Activated T-helper 2 cell treated with anti-CD3 and anti-CD28 coated beads, Interferon-gamma antibody, Interleukin-2, Interleukin-4, amounts not matched to agents 10 μg/mL and 5 μg/mL and 100 μg/mL, durations not matched to agents 14 hours and 24 hours and 36 hours (primary cell): ENCODE results near the gene LRRC74A. TPM values are rescaled to one million over a fixed set of nuclear protein-coding genes. Genes with fewer than 3 reads are reported as not detected.

Source experiments
- DNase-seq: peaks from one replicate; pipeline ENCODE4 v3.0.0; 2021; ENCODE audit warnings: low spot score
- H3K27ac Mint-ChIP-seq: one replicate; pipeline ENCODE4 v1.8.0; 2021; ENCODE audit warnings: mixed read lengths
- H3K27me3 Mint-ChIP-seq: one replicate; pipeline ENCODE4 v1.8.0; 2021; ENCODE audit warnings: low read depth, mixed read lengths
- H3K36me3 Mint-ChIP-seq: one replicate; pipeline ENCODE4 v1.8.0; 2021; ENCODE audit warnings: low read depth, mixed read lengths
- H3K4me1 Mint-ChIP-seq: one replicate; pipeline ENCODE4 v1.8.0; 2021; ENCODE audit warnings: low read depth, mixed read lengths
- H3K4me3 Mint-ChIP-seq: one replicate; pipeline ENCODE4 v1.8.0; 2021; ENCODE audit warnings: low read depth, mild to moderate bottlenecking, moderate library complexity, mixed read lengths
- H3K9me3 Mint-ChIP-seq: one replicate; pipeline ENCODE4 v1.8.0; 2021; ENCODE audit warnings: mixed read lengths
- intact Hi-C: fragments of 100-400 bp; cut with micrococcal nuclease; formaldehyde crosslinking; loops from one replicate; pipeline ENCODE4 v1.15.1; 2023
- total RNA-seq: library from RNA; stranded (reverse); gene quantifications from 2 replicates; pipeline ENCODE4 v1.2.3, GENCODE V29; 2022

Gene LRRC74A
- total RNA-seq, 1 donor from 2014 or later, result not detected

DNA sequence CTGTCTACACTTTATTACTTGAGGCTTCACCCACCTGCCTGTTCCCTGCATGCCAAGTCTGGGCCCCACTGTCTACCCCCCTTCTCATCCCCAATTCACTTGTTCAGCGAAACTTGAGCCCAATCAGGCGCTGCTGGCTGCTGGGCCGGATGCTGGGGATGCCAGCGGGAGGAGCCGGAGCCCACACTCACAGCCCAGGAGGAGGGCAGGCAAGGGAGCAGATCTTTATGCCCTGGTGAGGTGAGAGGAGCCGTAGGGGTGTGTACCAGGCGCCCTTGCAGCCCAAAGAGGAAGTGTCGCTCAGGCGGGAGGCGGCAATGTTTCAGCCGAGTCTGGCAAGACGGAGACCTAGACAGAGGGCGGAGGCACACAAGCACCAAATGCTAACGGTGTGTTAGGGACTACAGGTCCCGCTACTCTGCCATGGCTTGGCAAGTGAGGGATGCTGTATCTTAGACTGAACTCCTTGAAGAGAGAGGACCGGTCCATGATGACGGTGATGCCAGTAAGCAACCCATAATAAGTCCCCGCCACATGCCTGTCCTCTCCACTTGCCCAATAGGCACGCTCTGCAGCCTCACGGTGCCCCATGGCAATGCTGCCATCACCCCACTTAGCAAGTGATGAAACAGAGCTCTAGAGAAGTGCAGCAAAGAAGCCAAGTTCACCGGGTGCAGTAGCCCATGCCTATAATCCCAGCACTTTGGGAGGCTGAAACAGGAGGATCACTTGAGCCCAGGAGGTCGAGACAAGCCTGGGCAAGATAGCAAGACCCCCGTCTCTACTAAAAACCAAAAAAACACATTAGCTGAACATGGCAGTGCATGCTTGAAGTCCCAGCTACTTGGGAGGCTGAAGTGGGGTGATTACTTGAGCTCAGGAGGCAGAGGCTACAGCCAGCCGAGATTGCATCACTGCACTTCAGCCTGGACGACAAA is 41.6 kb downstream of the LRRC74A start:
- H3K27ac Mint-ChIP-seq, result no peak overlapping the region
- intact Hi-C loops, result no loop called here
- H3K27me3 Mint-ChIP-seq, result peaks cover 7% of the 10 kb centered on the region

DNA sequence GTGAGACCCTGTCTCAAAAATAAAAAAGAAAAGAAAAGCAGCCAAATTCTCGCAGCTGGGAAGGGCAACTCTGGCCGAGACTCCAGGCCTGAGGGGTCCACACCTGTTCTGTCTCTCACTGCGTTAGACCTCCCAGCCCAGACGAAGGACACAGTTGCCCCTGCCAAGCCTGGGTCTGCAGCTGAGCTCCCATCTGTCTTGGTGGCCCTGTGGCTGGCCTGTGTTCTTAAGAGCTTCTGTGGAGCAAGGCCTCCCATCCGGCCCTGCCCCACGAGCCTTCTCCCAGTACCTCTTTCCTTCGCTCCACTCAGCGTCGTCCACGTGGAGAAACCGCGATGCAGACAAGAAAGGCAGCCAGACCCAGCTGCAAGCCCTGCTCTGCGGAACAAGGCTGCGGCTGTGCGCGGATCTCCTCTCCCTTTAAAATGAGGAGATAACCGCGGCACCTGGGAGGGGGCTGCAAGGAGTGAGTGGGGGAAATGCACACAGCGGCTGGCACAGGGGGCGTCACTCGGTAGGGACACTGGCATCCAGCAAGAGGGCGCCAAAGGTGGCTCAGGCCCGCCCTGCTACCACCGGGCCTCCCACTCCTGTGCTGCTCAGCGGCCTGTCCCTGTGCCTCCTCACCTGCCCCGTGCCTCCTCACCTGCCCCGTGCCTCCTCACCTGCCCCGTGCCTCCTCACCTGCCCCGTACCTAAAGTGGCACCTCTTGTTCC is 42.4 kb downstream of the LRRC74A start:
- Mint-ChIP-seq H3K4me1 (peaks cover 10% of the 10 kb centered on the region), H3K9me3 (no peaks in the 10 kb centered on the region), H3K27ac (no peak overlapping the region), H3K27me3 (peaks cover 3% of the 10 kb centered on the region), H3K36me3 (no peaks in the 10 kb centered on the region), H3K4me3 (no peak overlapping the region)
- no peak for DNase-seq
- intact Hi-C loops, result no loop called here

More for the DNA sequence above, 41.6 kb downstream of the LRRC74A start:
- no peak for DNase-seq
- Mint-ChIP-seq H3K9me3 (no peaks in the 10 kb centered on the region), H3K4me1 (peaks cover 10% of the 10 kb centered on the region), H3K4me3 (no peak overlapping the region), H3K36me3 (no peaks in the 10 kb centered on the region)

DNA sequence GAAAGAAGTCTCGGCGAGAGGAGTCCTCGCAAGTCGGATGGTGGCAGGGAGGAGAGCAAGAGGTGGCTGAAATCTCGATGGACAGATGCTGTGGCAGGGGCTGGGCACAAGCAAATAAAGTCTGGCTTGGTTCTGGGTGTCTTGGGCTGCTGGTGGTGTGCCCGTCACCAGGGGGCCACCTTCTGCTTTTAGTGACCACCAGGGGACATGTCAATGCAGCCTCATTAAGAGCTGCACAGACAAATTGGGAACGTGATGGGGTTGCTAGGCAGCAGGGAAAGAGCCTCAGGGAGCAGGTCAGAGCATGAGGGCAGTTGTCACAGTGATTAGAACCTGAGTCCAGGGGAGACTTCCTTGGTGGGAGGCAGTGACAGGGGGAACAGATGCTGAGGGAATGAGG is 44.0 kb downstream of the LRRC74A start:
- intact Hi-C loops, result no loop called here
- Mint-ChIP-seq H3K9me3 (no peaks in the 10 kb centered on the region), H3K27me3 (no peaks in the 10 kb centered on the region), H3K27ac (no peak overlapping the region), H3K4me3 (no peak overlapping the region), H3K36me3 (no peaks in the 10 kb centered on the region), H3K4me1 (peaks cover 7% of the 10 kb centered on the region)
- DNase-seq, result no peak

DNA sequence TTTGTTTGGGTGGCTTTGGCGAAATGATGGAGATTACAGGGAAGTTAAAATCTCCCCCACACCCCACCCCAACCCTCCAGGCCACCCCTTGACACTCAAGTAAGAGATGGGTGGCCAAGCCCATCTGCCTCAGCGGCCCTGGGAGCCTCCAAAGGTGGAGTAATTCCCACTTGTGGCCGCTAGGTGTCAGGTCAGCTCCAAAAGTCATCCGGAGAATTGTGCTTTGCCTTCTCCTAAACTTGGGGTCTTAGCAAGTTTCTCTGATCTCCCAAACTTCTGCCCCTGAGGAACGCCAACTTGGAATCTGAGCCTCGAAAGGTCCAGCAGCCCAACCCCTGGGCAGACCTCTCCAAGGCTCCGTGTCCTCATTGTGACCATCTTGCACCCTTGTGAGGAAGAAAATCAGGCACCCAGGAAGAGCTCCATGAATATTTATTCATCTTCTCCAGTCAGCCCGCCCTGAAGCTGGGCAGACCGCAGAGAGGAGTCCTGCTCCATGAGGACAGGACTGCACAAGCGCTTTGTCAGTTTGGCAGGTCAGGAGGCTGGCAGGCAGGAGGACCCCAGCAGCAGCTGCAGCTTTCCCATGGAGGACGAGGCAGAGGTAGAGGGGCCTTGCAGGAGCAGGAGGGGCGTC is 46.7 kb downstream of the LRRC74A start:
- peak; percentile 46 for DNase-seq
- H3K27me3 Mint-ChIP-seq, result no peaks in the 10 kb centered on the region
- intact Hi-C loops, result loop anchor here (1.0 kb wide), 1 partner anchor 221 kb away; no protein-coding TSS in a partner anchor
- no peak overlapping the region for H3K4me3 Mint-ChIP-seq
- H3K27ac Mint-ChIP-seq, result no peak overlapping the region
- H3K9me3 Mint-ChIP-seq, result peaks cover 5% of the 10 kb centered on the region
- H3K4me1 Mint-ChIP-seq, result peaks cover under 1% of the 10 kb centered on the region
- H3K36me3 Mint-ChIP-seq, result no peaks in the 10 kb centered on the region

DNA sequence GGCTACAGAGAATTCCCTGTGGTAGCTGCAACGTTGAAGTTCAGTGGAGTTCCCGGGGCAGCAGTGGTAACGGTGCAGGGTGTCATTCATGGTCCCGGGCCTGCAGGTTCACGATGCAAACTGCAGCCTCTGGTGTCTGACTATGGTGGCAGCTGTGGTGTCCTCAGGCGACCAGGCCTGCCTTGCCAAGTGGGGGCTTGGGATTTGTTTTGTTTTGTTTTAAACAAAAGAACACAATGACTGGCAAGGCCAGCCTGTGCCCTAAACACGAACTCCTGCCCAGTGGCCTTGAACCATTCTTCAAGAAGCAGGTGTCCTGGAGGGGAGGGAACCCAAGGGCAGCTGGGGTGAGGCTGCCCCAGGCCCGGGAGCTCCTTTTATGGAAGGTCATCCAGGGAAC is 48.5 kb downstream of the LRRC74A start:
- H3K4me3 Mint-ChIP-seq, result no peak overlapping the region
- H3K27me3 Mint-ChIP-seq, result no peaks in the 10 kb centered on the region
- peaks cover 5% of the 10 kb centered on the region for H3K9me3 Mint-ChIP-seq
- H3K36me3 Mint-ChIP-seq, result no peaks in the 10 kb centered on the region
- intact Hi-C loops, result no loop called here
- no peaks in the 10 kb centered on the region for H3K4me1 Mint-ChIP-seq
- no peak overlapping the region for H3K27ac Mint-ChIP-seq
- no peak for DNase-seq

DNA sequence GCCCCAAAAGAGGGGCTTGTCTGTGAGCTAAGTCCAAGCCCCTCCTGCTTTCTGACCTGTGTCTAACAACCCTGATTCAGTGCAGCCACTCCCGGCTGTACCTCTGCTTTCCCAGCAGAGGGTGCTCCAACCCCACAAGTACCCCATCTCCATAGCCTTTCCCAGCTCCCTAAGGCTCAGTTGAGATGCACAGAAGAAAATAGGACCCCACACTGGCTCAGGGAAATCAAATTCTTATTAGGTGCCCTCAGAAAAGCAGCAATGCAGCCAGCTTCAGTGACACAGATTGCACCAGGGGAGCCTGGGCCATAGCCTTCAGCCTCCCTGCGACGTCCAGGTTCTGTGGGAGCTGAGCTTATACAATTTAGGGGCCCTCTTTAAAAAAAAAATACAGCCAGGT is 49.9 kb downstream of the LRRC74A start:
- Mint-ChIP-seq H3K9me3 (peaks cover 5% of the 10 kb centered on the region), H3K36me3 (no peaks in the 10 kb centered on the region), H3K4me1 (no peaks in the 10 kb centered on the region), H3K4me3 (no peak overlapping the region), H3K27me3 (no peaks in the 10 kb centered on the region), H3K27ac (no peak overlapping the region)
- intact Hi-C loops, result loop anchor here (1.0 to 2.0 kb wide), 2 partner anchors 37 to 194 kb away; no protein-coding TSS in a partner anchor
- DNase-seq, result peak; percentile 20

DNA sequence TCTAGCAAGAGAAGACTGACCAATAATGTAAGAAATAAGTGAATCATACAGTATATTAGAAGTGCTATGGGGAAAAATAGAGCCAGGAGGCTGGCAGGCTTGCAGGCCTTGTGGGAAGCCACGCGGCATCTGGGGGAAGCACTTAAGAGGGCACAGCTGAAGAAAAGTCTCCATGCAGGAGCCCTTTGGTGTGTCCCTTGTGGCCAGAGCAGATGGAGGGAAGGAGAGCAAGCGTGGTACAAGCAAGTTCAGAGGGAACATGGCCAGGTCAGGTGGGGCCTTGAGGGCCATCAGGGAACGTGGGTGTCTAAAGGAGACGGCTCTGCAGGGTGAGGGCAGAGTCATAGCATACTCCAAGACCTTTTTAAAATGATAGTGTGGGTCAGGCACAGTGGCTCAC is 51.7 kb downstream of the LRRC74A start:
- H3K27me3 Mint-ChIP-seq, result no peaks in the 10 kb centered on the region
- peaks cover 5% of the 10 kb centered on the region for H3K9me3 Mint-ChIP-seq
- H3K4me3 Mint-ChIP-seq, result no peak overlapping the region
- intact Hi-C loops, result loop anchor here (2.0 kb wide), 1 partner anchor 35 kb away; no protein-coding TSS in a partner anchor
- H3K27ac Mint-ChIP-seq, result no peak overlapping the region
- DNase-seq, result no peak
- no peaks in the 10 kb centered on the region for H3K36me3 Mint-ChIP-seq
- H3K4me1 Mint-ChIP-seq, result no peaks in the 10 kb centered on the region

DNA sequence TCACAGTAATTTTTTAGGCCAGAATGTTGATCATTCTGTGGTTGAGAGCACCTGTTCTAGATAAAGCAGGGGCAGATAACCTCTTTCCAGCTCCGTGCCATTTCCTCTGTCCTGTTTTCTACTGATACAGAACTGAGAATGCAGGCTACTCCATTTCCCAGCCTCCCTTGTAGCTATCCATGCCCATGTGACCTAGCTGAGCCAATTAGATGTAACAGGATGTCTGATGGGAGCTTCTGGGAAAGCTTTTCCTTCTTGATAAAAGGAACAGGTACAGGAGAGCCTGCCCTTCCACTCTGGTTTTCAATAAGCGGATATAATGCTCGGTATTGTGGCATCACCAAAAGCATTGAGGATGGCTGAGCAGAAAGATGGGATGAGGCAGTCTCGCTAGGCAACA is 54.2 kb downstream of the LRRC74A start:
- DNase-seq, result no peak
- intact Hi-C loops, result no loop called here
- H3K27me3 Mint-ChIP-seq, result no peaks in the 10 kb centered on the region

DNA sequence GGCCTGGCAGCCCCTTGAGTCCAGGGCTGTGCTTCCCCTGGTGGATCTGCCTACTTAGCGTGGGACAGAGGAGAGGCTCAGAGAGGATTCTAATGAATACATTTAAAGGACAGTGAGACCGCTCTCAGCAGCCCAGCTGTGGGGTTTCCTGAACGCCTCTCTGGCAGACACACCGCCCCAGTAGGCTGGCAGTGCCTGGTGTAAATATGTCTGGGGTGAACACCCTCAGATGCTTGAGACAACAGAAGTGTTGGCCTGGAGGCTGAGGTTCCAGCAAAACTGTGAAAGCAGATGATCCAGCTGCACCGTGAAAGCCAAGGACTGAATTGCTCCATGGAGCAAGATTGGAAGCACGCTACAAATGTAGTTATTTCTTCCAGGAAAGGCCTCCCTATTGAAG is 55.1 kb downstream of the LRRC74A start:
- Mint-ChIP-seq H3K9me3 (no peaks in the 10 kb centered on the region), H3K27ac (no peak overlapping the region), H3K27me3 (no peaks in the 10 kb centered on the region), H3K36me3 (no peaks in the 10 kb centered on the region), H3K4me3 (no peak overlapping the region), H3K4me1 (peaks cover 6% of the 10 kb centered on the region)
- intact Hi-C loops, result no loop called here
- no peak for DNase-seq

More for the DNA sequence above, 54.2 kb downstream of the LRRC74A start:
- Mint-ChIP-seq H3K9me3 (peaks cover 2% of the 10 kb centered on the region), H3K4me1 (peaks cover 6% of the 10 kb centered on the region), H3K4me3 (no peak overlapping the region), H3K36me3 (no peaks in the 10 kb centered on the region), H3K27ac (no peak overlapping the region)

DNA sequence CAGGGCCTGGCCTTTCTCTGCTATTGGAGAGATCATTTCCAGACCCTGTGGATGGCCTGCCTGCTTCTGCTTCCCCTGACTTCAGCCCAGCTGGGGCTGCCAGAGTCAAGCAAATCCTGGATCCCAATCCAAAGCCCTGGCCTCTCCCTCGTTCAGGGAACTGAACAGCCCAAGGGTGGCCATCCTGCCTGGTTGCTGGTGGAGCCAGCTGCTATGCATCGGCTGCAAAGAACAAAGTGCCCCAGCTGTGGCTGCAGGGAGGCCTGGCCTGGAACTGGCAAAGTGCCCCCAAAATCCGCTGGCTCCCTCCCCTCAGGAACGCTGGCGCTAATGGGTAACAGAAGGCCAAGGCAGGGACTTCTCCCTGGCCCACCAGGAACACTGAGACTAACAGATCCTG is 56.4 kb downstream of the LRRC74A start:
- no peak for DNase-seq
- intact Hi-C loops, result no loop called here
- peaks cover 4% of the 10 kb centered on the region for H3K27me3 Mint-ChIP-seq
- no peaks in the 10 kb centered on the region for H3K36me3 Mint-ChIP-seq
- H3K27ac Mint-ChIP-seq, result no peak overlapping the region
- H3K4me3 Mint-ChIP-seq, result no peak overlapping the region
- H3K9me3 Mint-ChIP-seq, result no peaks in the 10 kb centered on the region
- peaks cover 6% of the 10 kb centered on the region for H3K4me1 Mint-ChIP-seq

DNA sequence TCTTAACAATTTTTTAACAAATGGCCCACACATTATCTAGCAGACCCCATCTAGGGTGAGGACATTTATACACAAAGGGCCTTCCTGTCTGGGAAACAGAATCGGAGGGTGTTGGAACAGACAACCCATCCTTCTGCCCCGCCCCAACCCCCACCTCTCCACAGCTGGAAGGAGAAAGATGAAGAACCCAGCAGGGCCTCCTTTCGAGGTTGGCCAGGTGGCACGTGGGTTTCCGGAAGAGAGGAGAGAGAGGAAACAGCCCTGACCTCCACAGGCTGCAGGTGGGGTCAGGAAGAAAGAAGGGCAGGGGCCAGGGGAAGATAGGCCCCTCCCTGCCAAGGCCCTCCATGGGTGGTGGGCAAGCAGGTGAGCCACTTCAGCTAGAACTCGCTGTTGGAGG is 57.2 kb downstream of the LRRC74A start:
- Mint-ChIP-seq H3K27me3 (peaks cover 4% of the 10 kb centered on the region), H3K4me3 (no peak overlapping the region), H3K27ac (no peak overlapping the region), H3K4me1 (peaks cover 6% of the 10 kb centered on the region), H3K36me3 (no peaks in the 10 kb centered on the region), H3K9me3 (no peaks in the 10 kb centered on the region)
- no peak for DNase-seq
- intact Hi-C loops, result no loop called here

DNA sequence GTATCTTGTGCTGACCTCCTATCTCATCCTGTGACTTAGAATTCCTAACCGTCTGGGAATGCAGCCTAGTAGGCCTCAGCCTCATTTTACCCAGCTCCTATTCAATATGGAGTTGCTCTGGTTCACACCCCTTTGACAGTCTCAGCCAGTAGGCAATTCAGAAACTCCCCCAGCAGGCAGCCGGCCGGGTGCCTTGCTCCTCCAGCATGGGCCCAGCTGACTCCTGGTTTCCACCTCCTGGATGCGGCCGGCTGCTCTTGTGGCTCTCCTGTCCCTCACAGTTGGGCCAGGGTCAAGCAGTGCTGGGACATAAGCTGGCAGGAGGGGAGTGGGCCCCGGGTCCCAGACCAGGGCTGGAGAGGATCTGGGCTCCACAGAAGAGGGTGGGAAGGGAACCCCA is 58.2 kb downstream of the LRRC74A start:
- no peak overlapping the region for H3K4me3 Mint-ChIP-seq
- H3K27me3 Mint-ChIP-seq, result peaks cover 4% of the 10 kb centered on the region
- H3K36me3 Mint-ChIP-seq, result no peaks in the 10 kb centered on the region
- no peak overlapping the region for H3K27ac Mint-ChIP-seq
- no peak for DNase-seq
- no peaks in the 10 kb centered on the region for H3K9me3 Mint-ChIP-seq
- intact Hi-C loops, result no loop called here
- H3K4me1 Mint-ChIP-seq, result peaks cover 6% of the 10 kb centered on the region
